DND-41 (cell line): ENCODE measurements around the gene ENTREP1.

Experiments used
- ATAC-seq: fragments of 200-7000 bp; cut with Tn5 transposase; 3 replicates; pipeline ENCODE4 v1.9.1; 2021; ENCODE audit warnings: low read depth; ENCODE audit not compliant: insufficient read depth
- DNase-seq: peaks from one replicate; pipeline ENCODE4 v3.0.0-alpha.2; 2020
- H2AFZ ChIP-seq: 2 replicates; pipeline ENCODE4 v1.6.0; 2012; ENCODE audit warnings: low read depth, low read length
- H3K27ac ChIP-seq: 2 replicates; pipeline ENCODE4 v1.5.1; 2012; ENCODE audit warnings: low read length, inconsistent platforms
- H3K27me3 ChIP-seq: fragments of 200-600 bp; sonication (generic); 2 replicates; pipeline ENCODE4 v1.6.0; 2012; ENCODE audit warnings: low read length, mild to moderate bottlenecking, inconsistent platforms; ENCODE audit not compliant: insufficient read depth, poor library complexity
- H3K36me3 ChIP-seq: 2 replicates; pipeline ENCODE4 v1.5.1; 2012; ENCODE audit warnings: low read length, inconsistent platforms; ENCODE audit not compliant: insufficient read depth
- H3K4me1 ChIP-seq: 2 replicates; pipeline ENCODE4 v1.5.1; 2012; ENCODE audit warnings: mild to moderate bottlenecking, low read length; ENCODE audit not compliant: insufficient read depth
- H3K4me2 ChIP-seq: 2 replicates; pipeline ENCODE4 v1.6.0; 2012; ENCODE audit warnings: mild to moderate bottlenecking, moderate library complexity, low read length, inconsistent platforms; ENCODE audit not compliant: insufficient read depth
- H3K4me3 ChIP-seq, 2 experiments: fragments of 200-600 bp in 1 of 2; shearing (Covaris generic) in 1 of 2; 2 replicates each; pipeline ENCODE4 v1.5.1; 2012 to 2016; ENCODE audit warnings: inconsistent platforms in 2 of 2, low read length in 2 of 2, mild to moderate bottlenecking in 2 of 2, low read depth in 1 of 2, moderate library complexity in 1 of 2
- H3K79me2 ChIP-seq: 2 replicates; pipeline ENCODE4 v1.6.0; 2012; ENCODE audit warnings: low read length, inconsistent platforms; ENCODE audit not compliant: insufficient read depth
- H3K9ac ChIP-seq: 2 replicates; pipeline ENCODE4 v1.6.0; 2012; ENCODE audit warnings: low read depth, mild to moderate bottlenecking, inconsistent platforms, low read length, moderate library complexity
- H3K9me3 ChIP-seq: 2 replicates; pipeline ENCODE4 v1.5.1; 2012; ENCODE audit warnings: low read length, moderate library complexity, mild to moderate bottlenecking, inconsistent platforms; ENCODE audit not compliant: insufficient read depth, severe bottlenecking
- H4K20me1 ChIP-seq: 2 replicates; pipeline ENCODE4 v1.6.0; 2012; ENCODE audit warnings: low read length; ENCODE audit not compliant: insufficient read depth
- EZH2 ChIP-seq: IDR thresholded peaks from 3 replicates; pipeline ENCODE4 v1.6.1; 2012; ENCODE audit warnings: borderline replicate concordance, low read depth, mild to moderate bottlenecking, moderate library complexity, low read length, inconsistent platforms; ENCODE audit not compliant: severe bottlenecking
- TF ChIP-seq, protein P1 (sequence below): IDR thresholded peaks from 2 replicates; pipeline ENCODE4 v1.5.1; 2012; ENCODE audit warnings: borderline replicate concordance, low read length, moderate library complexity, mild to moderate bottlenecking; ENCODE audit not compliant: poor library complexity, severe bottlenecking; ENCODE audit errors: extremely low read depth

ENTREP1 gene

DNA sequence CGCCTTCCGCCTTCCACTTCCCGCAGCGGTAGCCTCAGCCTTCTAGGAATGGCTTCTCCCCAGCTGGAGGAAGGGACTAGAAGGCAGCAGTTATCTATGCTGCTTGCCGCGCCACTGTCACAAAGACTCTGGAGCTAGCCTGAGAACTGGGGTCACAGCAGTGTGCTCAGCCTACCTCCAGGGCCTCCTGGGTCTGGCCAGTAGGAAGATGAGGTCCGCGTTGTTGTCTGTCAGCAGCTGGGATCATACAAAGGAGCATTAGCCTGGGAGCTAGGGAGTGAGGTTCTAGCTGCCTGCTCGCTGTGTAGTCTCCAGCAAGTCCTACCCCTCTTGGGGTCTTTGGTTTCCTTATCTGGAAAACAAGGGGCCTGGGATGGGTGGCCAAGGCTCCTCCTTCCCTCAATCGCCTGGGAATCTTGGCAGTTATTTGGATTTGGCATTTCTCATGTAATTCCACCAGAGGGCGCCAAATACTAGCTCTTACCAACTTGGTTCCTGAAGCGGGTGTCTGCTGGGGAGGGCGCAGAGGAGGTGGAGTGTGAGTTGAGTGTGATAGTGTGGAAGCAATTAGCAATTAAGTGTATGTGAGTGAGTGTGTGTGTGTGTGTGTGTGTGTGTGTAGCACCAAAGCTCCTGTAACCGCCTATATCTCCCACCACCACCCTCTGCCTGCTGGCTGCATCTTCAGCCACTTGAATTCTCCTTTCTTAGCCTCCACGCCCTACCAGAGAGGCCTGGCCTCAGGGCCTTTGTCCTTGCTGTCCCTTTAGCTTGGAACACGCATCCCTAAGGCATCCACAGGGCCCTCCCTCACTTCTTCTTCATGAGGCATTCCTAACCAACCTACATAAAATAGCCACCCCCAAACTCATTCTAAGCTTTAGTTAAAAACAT, 97.1 kb downstream of the ENTREP1 start:
- peak; percentile 37; the same call in 2 of the 3 replicates for ATAC-seq
- no peak overlapping the region for H3K9ac ChIP-seq

DNA sequence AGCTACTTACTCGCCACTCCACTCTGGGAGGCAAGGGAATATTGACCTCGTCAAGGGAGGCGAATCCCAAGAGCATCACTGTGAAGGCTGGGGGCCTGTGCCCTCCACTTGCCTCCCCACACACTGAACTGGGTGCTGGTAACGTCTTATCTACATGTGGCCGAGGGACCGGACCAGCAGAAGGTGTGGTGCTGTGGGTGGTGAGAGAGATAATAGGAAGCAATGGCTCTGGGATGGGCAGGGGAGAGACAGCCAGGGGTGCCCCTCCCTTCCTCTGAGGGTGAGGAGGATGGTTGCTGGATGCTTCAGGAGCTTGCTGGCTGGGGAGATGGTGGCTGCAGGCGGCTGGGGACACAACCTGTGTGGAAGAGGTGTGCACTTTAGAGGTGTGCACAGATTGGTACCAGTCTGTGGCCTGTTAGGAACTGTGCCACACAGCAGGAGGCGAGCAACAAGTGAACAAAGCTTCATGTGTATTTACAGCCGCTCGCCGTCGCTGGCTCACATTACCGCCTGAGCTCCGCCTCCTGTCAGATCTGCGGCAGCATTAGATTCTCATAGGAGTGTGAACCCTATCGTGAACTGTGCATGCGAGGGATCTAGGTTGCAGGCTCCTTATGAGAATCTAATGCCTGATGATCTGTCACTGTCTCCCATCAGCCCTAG, 100.3 kb downstream of the ENTREP1 start:
- Histone ChIP-seq H3K9ac (no peak overlapping the region), H3K9me3 (no peaks in the 10 kb centered on the region), H4K20me1 (no peaks in the 10 kb centered on the region), H3K4me1 (no peaks in the 10 kb centered on the region), H3K27me3 (no peaks in the 10 kb centered on the region), H3K79me2 (no peaks in the 10 kb centered on the region), H3K36me3 (no peaks in the 10 kb centered on the region), H3K4me2 (no peak overlapping the region), H3K27ac (no peak overlapping the region), H2AFZ (no peak overlapping the region), H3K4me3 (no peak overlapping the region)
- TF ChIP-seq, protein P1, sequence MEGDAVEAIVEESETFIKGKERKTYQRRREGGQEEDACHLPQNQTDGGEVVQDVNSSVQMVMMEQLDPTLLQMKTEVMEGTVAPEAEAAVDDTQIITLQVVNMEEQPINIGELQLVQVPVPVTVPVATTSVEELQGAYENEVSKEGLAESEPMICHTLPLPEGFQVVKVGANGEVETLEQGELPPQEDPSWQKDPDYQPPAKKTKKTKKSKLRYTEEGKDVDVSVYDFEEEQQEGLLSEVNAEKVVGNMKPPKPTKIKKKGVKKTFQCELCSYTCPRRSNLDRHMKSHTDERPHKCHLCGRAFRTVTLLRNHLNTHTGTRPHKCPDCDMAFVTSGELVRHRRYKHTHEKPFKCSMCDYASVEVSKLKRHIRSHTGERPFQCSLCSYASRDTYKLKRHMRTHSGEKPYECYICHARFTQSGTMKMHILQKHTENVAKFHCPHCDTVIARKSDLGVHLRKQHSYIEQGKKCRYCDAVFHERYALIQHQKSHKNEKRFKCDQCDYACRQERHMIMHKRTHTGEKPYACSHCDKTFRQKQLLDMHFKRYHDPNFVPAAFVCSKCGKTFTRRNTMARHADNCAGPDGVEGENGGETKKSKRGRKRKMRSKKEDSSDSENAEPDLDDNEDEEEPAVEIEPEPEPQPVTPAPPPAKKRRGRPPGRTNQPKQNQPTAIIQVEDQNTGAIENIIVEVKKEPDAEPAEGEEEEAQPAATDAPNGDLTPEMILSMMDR, result no peak
- TF ChIP-seq EZH2, result no peak
- DNase-seq, result no peak
- no peak for ATAC-seq

More for the DNA sequence above, 97.1 kb downstream of the ENTREP1 start:
- Histone ChIP-seq H3K4me3 (no peak overlapping the region), H3K27ac (no peak overlapping the region), H3K9me3 (no peaks in the 10 kb centered on the region), H3K27me3 (no peaks in the 10 kb centered on the region), H3K4me2 (no peak overlapping the region), H4K20me1 (no peaks in the 10 kb centered on the region), H3K36me3 (no peaks in the 10 kb centered on the region), H3K4me1 (no peaks in the 10 kb centered on the region), H3K79me2 (no peaks in the 10 kb centered on the region), H2AFZ (no peak overlapping the region)
- no peak for TF ChIP-seq EZH2
- TF ChIP-seq, protein P1, result peak; percentile 79
- peak; percentile 38 for DNase-seq

DNA sequence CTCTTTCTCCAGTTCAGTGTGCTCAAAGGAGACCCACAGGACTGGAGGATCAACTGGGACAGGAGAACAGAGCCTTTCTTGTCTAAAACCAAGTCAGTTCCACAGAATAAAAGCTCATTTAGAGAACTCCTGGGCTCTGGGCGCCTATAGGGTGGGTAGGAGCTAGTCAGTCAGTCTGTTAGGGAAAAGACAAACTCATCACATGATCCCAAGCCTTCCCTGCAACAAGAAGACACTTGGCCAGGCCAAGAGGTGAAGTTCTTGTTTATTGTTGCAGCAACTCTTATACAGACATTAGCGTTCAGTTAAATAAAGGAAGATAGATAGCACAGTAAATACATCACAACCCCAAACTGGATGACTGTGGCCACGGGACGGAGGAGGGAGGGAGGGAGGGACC, 102.3 kb downstream of the ENTREP1 start:
- H3K36me3 ChIP-seq, result no peaks in the 10 kb centered on the region
- ATAC-seq, result no peak

More for the DNA sequence above, 102.3 kb downstream of the ENTREP1 start:
- Histone ChIP-seq H3K4me3 (no peak overlapping the region), H3K27ac (no peak overlapping the region), H3K79me2 (no peaks in the 10 kb centered on the region), H3K27me3 (no peaks in the 10 kb centered on the region), H3K9ac (no peak overlapping the region), H3K4me2 (no peak overlapping the region), H3K4me1 (no peaks in the 10 kb centered on the region), H3K9me3 (no peaks in the 10 kb centered on the region), H2AFZ (no peak overlapping the region), H4K20me1 (no peaks in the 10 kb centered on the region)
- DNase-seq, result no peak
- TF ChIP-seq, protein P1, result no peak
- no peak for TF ChIP-seq EZH2
